ENCODE measurements around the gene RRBP1.

DNA sequence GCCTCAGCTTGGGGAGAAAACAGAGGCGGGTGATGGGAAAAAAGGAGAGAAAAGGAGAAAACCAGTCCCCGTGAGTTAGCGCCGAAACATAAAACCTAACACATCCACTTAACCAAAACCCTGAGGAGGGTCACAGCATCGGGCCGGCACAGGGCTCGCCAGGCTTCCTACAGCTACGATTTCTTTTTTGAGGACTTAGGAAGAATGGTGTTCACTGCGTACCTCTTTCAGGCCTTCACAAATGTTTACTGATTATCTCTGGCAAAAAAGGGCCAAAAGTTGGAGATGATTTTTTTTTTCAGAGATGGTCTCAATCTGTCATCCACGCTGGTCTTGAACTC, 63.4 kb downstream of the RRBP1 start:
- TF ChIP-seq POLR2AphosphoS5 (IDR thresholded peaks at IDR 0.05; ENCODE audit: low read depth, low read length): no peak
- TF ChIP-seq TAF1 (IDR thresholded peaks at IDR 0.05; ENCODE audit: borderline replicate concordance, insufficient read depth, low read length): no peak
- TF ChIP-seq FOXP2 (optimal IDR thresholded peaks at IDR 0.05; ENCODE audit: borderline replicate concordance, extremely low read depth, extremely low read length, insufficient read depth): no peak
- no peak for TF ChIP-seq REST (IDR thresholded peaks at IDR 0.05; ENCODE audit: insufficient read depth in 1 of 2, low read depth in 2 of 2, low read length in 2 of 2)
